ENCODE measurements around the gene RORC. TPM values are rescaled to one million over a fixed set of nuclear protein-coding genes. Genes with fewer than 3 reads are reported as not detected.

The RORC gene
- total RNA-seq, result 0.03 TPM in 1 of 2 replicates, not detected in the other

DNA sequence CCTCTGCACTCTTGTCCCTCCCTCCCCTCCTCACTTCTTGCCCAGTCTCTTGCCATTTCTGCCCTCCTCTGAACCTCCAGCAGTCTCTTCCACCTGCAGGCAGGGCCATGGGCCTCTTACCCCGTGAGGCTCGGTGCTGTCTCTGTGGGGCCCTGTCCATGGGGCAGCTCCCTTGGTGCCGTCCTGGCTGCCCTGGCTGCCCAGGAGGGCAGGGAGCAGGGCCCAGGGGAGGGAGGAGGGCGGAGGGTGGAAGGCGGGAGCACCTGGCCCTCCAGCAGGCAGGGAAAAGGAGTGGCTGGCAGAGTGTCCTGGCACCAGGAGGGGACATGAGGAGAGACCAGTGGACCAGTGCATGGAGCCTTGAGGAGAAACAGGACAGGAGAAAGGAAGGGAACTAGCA lies at the start of gene RORC:
Gene RORC (minus strand): TSS at position 198 of the 400 bp plus-strand sequence. CDS start 38 bp downstream, at position 160.

GRCh38 chr1:151853411-151853943 lies 21.9 kb upstream of the RORC start, which contains the start of gene THEM5:
Gene THEM5, minus strand, starts transcription at chr1:151853712. Its CDS starts 147 bp downstream, at chr1:151853565.

DNA sequence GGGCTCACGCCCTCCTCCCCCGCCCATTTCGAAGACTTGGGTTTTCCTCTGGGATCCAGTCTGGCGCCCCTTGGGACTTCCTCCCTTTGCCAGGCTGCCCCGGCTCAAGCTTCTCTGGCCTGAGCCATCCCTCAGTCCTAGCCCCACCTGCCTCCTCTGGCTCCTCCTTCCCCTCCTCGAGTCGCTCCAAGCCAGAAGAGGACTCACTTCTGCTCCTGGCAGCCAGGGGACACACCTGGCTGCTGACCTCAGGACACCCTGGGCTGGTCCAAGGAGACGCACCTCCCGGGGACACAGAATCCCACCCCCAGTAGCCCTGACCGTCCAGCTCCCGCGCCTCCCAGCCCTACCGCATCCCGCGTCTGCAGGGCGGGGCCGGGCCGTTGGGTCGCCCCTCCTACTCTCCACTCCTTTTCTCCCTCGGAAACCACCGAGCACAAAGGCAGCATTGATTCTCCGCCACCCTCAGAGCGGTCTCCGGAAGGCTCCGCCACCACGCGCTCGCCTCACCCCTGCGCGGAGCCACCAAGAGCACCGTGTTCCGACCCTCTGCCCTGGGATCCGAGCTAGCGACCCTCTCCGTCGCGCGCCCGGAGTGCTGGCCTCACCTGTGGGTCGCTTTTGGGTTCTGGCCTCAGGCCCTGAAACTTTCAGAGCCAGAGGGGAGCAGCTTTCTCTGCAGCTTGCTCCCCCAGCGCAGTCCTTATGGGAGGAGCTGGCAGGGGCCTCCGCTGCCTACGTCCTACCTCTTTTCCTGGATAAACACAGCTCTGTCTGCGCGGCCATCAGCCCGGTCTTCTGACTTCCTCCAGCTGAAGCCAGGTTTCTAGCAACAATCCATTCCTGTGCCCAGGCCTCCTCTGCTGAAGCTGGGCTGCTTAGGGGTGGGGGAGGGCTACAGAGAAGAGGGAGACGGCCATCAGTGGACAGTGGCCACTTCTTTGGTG lies 8.1 kb upstream of the RORC start, which contains the start of gene C2CD4D:
Gene C2CD4D (minus strand): TSS at position 364 of the 947 bp plus-strand sequence. CDS start 831 bp downstream, outside the sequence.

GRCh38 chr1:151805066-151805820 lies 26.4 kb downstream of the RORC start, which contains the start of gene LINGO4:
Gene LINGO4, minus strand, starts transcription at chr1:151805419. Its CDS starts 2,715 bp downstream, at chr1:151802704.

GRCh38 chr1:151790071-151790939 lies 41.3 kb downstream of the RORC start, which contains the start of gene TDRKH:
Gene TDRKH, minus strand, starts transcription at chr1:151790500. Its CDS starts 7,478 bp downstream, at chr1:151783022.

DNA sequence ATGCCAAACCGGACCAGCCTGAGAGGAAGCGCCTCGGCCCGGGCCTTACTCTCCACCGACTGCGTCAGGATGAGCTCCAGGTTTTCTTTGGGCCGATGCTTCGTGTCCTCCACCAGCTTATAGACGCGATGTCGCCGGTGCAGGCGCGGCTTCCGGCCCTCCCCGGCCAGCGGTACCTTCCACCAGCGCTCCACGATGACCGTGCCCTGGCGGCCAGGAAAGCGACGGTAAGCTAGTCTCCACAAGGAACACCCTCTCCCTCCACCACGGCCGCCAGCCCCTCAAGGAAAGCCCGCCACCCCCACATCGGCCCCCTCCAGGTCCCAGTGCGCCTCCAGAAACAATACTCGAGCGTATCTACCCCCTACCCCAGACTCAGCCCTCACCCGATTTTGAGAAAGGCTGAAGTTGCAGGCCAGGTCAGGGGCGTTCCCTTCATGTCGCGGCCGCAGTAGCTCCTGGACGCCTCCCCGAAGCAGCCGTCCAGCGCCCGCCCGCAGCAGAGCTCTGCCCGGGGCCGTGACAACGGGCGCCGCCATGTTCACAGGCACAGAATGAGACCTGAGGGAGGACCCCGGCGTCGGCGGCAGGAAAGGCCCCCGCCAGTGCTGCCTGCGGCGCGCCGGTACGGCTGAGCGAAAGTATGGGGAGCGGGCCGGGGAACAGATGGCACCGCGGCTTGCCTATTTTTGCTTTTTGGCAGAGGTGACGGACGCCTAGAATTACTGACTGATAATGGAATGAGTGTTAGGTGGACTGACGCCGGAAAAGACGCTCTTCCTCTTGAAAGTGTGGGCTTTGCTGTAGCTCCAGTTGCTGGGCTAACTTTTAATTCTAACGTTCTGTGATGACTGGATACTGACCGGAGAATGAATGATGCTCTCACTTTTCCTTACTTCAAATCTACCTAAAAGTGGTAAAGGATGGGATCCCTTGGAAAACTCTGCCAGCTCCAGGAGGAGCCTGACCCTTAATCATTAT lies 68.4 kb downstream of the RORC start, which contains the start of gene MRPL9:
Gene MRPL9 (minus strand): TSS at position 556 of the 981 bp plus-strand sequence. CDS start 17 bp downstream, at position 539.

Other genes starting within 250 kb of the RORC start
- gene SNX27, start 219.8 kb downstream of the RORC start, total RNA-seq, result 31.5 and 36.0 TPM in 2 replicates
- not detected in 2 replicates for gene CELF3, start 115.0 kb downstream of the RORC start, total RNA-seq
- gene RIIAD1, start 110.3 kb downstream of the RORC start, total RNA-seq, result not detected in 2 replicates
- 36.1 and 41.5 TPM in 2 replicates for gene MRPL9, start 68.3 kb downstream of the RORC start, total RNA-seq
- gene TDRKH, start 41.3 kb downstream of the RORC start, total RNA-seq, result 2.3 and 3.1 TPM in 2 replicates
- gene LINGO4, start 26.4 kb downstream of the RORC start, total RNA-seq, result not detected in 2 replicates
- gene C2CD4D, start 8.0 kb upstream of the RORC start, total RNA-seq, result not detected in 2 replicates
- not detected in 2 replicates for gene THEM5, start 21.9 kb upstream of the RORC start, total RNA-seq
- 6.5 and 10.7 TPM in 2 replicates for gene THEM4, start 77.7 kb upstream of the RORC start, total RNA-seq
- gene S100A10, start 162.1 kb upstream of the RORC start, total RNA-seq, result 131 and 191 TPM in 2 replicates
- 77.9 and 105 TPM in 2 replicates for gene S100A11, start 205.2 kb upstream of the RORC start, total RNA-seq

Data from smooth muscle cell of the pulmonary artery (primary cell).